CD4-positive, alpha-beta T cell treated with Interferon alpha-2 for 1 hour (primary cell): ENCODE results near the gene DNAJC7.
A peak's percentile ranks its signal among the peaks of the same experiment; 100 is the strongest.
"Not testable (repeated sequence)": the region's sequence is repeated elsewhere in the genome, so short reads cannot be mapped to it uniquely, and the experiment has no call there.

ENCODE experiments used
- DNase-seq, 2 donors: peaks; one replicate each; pipeline ENCODE4 v3.0.0-alpha.2; 2020 to 2022

The DNAJC7 gene

DNA sequence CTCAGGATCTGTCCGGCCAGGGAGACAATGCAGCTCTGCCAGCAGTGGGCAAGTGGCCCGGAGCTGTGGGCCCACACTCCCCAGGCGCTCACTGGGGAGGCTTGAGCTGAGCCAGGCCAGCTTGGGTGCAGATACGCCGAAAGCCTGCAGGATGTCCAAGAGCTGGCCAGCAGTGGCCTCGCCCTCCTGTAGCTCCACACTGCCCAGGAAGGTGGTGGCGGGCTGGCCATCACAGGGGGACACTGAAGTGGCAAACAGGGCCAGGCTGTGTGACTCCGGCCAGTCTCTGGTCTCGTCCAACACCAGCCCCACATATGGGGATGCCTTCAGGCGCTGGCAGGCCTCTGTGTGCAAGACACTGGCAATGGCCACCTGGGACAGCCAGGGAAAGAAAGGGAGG is 23.6 kb upstream of the DNAJC7 start:
- no peak for DNase-seq

DNA sequence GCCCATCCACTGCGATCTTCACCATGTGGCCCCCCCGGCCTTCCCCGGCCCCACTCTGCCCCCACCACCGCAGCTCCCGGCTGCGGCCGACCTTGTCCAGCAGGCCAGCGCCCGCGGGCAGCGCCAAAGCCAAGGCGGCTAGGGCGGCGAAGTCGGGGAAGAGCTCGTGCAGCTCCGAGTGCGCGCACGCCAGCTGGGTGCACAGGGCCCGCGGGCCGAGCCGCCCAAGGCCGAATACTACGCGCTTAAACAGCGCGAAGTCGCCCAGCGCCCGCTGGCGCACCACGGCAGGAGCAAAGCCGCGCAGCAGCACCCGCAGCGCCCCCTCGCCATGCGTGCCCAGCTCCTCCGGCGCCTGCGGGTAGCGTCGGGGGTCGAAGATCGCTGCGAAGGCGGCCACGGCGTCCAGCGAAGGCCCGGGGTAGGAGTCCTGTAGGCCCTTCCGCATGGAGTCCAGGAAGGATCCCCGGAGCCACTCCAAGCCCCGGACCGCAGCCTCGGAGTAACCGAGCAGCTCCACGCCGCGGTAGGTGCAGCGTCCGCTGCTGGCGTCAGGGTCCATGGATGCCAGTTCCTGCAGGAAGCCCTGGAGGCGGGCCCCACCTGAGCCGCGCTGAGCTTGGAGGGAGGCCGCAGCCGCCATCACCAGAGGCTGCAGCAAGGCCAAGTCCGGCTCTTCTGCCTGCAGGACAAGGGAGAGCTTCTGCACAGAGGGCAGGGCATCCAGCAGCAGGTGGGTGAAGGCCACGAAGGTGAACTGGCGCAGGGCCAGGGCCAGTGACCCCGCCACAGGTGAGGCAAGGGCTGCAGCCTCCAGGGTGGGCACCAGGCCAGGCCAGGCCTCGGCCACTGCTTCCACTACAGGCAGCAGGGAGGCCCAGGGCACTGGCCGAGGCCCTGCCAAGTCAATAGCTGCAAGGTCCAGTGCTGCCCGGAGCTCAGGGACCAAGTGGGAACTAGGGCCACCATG is 22.8 kb upstream of the DNAJC7 start:
- no peak for DNase-seq

GRCh38 chr17:42038221-42038973 is 21.2 kb upstream of the DNAJC7 start:
- no peak for DNase-seq

DNA sequence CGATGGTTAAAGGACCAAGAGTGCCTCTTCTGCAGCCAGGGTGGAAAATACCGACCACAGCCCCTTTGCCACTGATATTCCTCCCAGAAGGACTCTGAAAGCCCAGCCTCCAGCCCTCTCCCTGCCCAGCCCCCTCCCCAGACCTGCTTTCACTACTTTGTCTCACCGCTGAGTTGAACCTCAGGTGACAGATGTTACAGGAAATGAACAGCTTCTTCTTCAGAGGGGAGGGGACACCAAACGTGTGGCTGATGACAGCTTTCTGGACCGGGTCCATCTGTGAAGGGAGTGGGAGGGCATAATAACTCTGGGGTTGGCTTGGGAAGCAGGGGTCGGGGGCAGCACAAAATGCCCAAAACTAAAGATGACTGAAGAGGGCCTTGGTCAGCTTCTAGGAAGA is 16.8 kb upstream of the DNAJC7 start:
- DNase-seq = no peak

DNA sequence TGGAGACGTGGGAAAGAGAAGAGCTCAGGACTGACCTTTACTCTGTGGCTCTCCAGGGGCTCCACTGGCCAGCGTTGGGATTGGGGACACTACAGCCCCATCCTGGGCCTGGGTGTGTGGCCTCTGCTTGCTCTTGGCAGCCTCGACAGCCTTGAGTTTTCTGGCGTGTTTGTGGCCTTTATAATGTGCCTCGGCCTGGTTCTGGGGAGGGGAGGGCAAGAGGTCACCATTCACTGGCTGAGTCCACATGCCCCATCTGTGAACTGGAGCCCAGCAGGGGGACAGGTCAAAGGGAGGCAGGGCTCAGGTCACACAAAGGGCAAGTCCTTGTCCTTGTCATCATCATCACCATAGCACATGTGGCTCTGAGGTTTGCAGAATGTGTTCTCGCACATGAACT is 14.3 kb upstream of the DNAJC7 start:
- DNase-seq = no peak

GRCh38 chr17:42028791-42029127 is 11.5 kb upstream of the DNAJC7 start:
- no peak for DNase-seq

GRCh38 chr17:42027961-42028790 is 10.9 kb upstream of the DNAJC7 start:
- DNase-seq = no peak

- DNase-seq = no peak
These were observed 10.3 kb upstream of the DNAJC7 start for GRCh38 chr17:42027590-42027889.

GRCh38 chr17:42026857-42027589 is 9.8 kb upstream of the DNAJC7 start:
- no peak for DNase-seq

DNA sequence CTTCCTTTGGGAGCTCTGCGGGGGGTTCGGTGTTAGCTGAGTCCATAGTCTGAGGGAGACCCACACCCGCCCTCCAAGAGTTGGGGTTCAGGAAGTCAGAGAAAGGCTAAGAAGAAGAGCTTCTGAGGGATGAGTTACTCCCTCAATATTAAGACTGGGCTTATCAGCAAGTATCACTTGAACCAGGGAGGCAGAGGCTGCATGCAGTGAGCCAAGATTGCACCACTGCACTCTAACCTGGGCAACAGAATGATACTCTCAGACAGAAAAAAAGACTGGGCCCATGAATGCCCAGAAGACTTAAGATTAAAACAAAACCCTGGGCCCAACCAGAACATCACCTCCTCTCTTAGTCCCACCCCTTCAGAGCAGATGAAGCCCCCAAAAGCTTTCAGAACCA is 8.7 kb upstream of the DNAJC7 start:
- no peak for DNase-seq

DNA sequence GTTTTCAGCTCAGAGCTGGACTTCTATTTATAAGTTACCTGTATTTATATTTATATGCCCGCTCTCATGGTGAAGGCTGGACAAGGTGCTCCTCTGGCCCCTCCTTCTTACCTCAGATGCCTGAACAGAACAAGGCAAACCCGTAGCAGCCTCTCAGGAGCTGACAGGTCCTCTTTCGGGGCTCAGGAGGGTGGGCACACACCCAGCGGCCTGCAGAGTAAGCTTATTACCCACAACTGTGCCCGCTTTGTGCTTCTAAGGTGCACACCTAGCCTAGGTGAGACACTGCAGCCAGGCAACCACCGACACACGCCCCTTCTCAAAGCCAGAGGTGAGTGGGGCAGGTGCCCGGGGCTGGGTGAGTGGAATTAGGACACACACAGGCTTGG is 7.9 kb upstream of the DNAJC7 start:
- no peak for DNase-seq

DNA sequence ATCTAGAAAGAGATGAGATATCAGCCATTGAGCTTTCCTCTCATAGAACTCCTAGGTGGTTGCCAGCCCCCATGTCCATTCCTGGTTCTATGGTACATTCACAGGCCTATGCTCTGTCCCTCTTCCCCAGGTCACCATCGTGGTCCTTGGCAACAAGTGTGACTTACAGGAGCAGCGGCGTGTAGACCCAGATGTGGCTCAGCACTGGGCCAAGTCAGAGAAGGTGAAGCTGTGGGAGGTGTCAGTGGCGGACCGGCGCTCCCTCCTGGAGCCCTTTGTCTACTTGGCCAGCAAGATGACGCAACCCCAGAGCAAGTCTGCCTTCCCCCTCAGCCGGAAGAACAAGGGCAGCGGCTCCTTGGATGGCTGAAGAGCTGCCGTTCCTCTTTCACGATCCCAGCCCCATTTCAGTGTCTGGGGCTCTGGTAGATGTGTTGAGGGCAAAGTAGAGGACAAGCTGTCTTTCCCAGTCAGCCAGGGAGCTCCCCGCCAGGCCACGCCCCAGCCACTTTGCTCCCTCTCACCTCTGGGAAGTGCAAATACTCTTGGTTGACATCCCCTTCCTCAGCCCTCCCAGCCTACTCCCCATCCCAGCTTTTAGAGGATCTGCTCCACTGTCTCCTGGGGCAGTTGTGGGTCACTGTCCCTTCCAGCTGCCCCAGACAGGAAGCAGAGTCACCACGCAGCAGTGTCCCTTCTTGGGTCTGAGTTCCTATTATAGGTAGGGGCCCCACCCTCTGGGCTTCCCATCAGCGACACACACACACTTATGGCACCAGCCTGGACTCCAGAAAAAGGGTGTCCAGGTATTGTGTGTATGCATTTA is 6.5 kb upstream of the DNAJC7 start:
- peak in 1 of 2 donors; percentile 55 for DNase-seq

DNA sequence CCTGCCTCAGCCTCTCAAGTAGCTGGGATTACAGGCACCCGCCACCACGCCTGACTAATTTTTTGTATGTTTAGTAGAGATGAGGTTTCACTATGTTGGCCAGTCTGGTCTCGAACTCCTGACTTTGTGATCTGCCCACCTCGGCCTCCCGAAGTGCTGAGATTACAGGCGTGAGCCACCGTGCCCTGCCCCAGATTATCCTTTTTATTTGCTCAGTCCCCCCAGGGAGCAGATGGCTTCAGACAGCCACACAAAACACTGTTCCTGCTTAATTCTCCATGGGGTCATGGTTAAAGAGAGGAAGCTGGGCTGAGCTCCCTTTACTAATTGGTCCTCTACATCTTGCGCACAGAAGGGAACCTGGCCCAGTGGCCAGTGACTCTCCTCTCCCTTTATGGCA is 3.6 kb upstream of the DNAJC7 start:
- not testable (repeated sequence) for DNase-seq

- peak; percentile 93 to 95 for DNase-seq
These were observed 2.5 kb upstream of the DNAJC7 start, which contains the start of gene NKIRAS2 for GRCh38 chr17:42019509-42020404. NKIRAS2 (plus strand) TSS chr17:42020090; CDS start chr17:42021578, 1,488 bp downstream.

GRCh38 chr17:42018988-42019387 is 1.7 kb upstream of the DNAJC7 start:
- no peak for DNase-seq

DNA sequence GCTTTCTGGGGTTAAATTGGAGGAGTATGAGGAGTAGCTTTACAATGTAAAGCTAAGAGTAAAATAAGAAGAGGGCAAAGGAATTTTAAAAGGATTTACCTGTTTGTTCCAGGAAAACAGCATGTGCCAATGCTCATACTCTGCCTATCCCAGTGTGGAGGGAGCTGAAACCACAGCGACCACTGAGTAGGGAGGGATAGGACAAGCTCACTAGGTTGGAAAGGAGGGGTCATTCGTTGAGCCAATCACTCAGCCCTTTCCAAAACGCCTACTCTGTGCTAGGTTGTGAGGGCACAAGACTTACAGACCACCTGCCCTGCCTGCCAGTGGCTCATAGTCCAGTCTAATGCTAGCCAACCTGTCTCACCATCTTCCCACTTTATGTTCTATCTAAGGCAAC is 1.1 kb upstream of the DNAJC7 start:
- no peak for DNase-seq

- DNase-seq = no peak
These were observed 594 bp upstream of the DNAJC7 start for GRCh38 chr17:42017866-42018200.

DNA sequence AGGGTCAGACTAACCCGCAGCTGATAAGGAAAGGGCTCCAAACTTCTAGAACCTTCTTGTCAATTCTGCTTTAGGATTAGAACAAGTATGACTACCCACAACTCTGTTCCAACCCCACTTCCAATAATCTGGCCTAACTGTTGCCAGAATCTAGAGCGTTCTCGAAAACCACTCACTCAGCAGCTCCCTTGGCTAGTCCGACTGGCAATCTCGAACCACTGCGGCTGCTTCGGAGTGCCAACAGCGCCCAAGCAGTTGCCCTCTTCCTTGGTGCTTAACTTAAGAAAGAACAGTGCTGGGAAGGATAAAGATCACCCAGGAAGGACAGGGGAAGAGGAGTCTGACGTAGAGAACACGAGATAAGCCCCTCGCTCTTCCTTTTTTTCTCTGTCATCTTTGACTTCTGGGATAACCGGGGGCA is 818 bp downstream of the DNAJC7 start:
- DNase-seq = peak; percentile 15 to 42

DNA sequence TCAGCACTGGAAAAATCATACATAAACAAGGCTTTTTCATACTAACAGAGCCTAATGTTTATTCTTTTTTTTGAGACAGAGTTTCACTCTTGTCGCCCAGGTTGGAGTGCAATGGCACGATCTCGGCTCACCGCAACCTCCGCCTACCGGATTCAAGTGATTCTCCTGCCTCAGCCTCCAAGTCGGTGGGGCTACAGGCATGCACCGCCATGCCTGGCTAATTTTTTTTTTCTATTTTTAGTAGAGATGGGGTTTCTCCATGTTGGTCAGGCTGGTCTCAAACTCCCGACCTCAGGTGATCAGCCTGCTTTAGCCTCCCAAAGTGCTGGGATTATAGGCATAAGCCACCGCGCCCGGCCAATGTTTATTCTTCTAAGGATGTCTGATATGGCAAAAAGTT is 3.5 kb downstream of the DNAJC7 start:
- not testable (repeated sequence) for DNase-seq

DNA sequence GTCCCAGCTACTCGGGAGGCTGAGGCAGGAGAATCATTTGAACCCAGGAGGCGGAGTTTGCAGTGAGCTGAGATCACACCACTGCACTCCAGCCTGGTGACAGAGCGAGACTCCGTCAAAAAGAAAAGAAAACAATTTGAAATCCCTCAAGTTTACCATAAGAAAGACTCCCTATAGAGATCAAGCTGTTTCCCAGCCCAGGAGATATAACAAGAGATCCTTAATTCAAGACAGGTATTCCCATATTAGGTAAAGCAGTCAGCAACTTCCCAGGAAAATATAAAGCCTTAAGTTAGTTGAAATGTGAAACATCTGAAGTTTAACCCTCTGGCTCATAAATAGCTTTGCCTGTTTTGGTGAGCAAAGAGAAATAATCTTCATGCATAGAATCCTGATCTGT is 4.9 kb downstream of the DNAJC7 start:
- not testable (repeated sequence) for DNase-seq
